ENCODE results near the gene MACC1. TPM values are rescaled to one million over a fixed set of nuclear protein-coding genes. Genes with fewer than 3 reads are reported as not detected.

Gene MACC1
- total and polyA plus RNA-seq, 2 donors (not counting 3 experiments of a cell fraction or from before 2014, with no cell fraction given) = not detected

DNA sequence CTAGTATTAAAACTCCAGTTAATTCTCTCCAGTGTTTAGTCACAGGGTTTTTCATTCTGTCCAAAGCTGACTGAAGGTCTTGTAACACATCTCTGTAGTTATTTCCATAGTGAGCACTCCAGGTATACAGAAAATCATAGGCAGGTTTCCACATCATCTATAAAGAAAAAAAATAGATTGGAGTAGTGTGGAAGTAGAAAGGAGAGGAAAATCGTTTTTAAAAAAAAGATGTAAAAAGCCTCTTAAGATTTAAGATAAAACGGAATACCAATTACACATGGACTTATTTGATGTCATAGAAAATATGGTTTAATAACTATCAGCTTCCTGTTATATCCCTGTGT lies 76.2 kb downstream of the MACC1 start:
- ChIA-PET POLR2A (no interaction called here), CTCF (interaction anchor here (0.7 kb wide), 1 partner anchor 171 kb away, joined by 4 read pairs; no protein-coding TSS in a partner anchor)
- Histone ChIP-seq H3K36me3 (ENCODE audit: control insufficient read depth in 2 of 2, extremely low read depth in 1 of 2, insufficient read depth in 2 of 2, low read length in 2 of 2) (no peaks in the 10 kb centered on the region), H2AFZ (ENCODE audit: low read depth, low read length) (no peak overlapping the region), H3K27me3 (ENCODE audit: control insufficient read depth in 2 of 2, insufficient read depth in 2 of 2, low read length in 2 of 2) (peaks cover 0 to 2% of the 10 kb centered on the region in 2 experiments), H3K9me1 (replicated peaks; ENCODE audit: control insufficient read depth, extremely low read depth, insufficient read depth, low read length) (no peaks in the 10 kb centered on the region), H3K27ac (ENCODE audit: insufficient read depth, low read depth, low read length) (no peak overlapping the region), H3K9ac (replicated peaks; ENCODE audit: extremely low read depth, insufficient read depth, low read length) (no peak overlapping the region), H3K4me3 (replicated peaks in 1 of 3; ENCODE audit: insufficient read depth in 1 of 3, low read depth in 1 of 3, low read length in 3 of 3) (no peak overlapping the region), H3K9me3 (replicated peaks; ENCODE audit: control insufficient read depth, insufficient read depth, low read length) (no peaks in the 10 kb centered on the region), H3K79me2 (ENCODE audit: control insufficient read depth, insufficient read depth, low read length) (no peaks in the 10 kb centered on the region), H3K4me1 (ENCODE audit: control insufficient read depth, extremely low read depth, insufficient read depth, low read length) (no peaks in the 10 kb centered on the region), H4K20me1 (replicated peaks; ENCODE audit: control insufficient read depth, extremely low read depth, insufficient read depth, low read length) (no peaks in the 10 kb centered on the region), H3K4me2 (ENCODE audit: insufficient read depth, low read length) (no peak overlapping the region)
- dilution Hi-C loops (cut with MboI; ENCODE audit: extremely low pct_ligation_motif_present, low sequenced_read_pairs) (no loop called here), intact Hi-C loops (cut with micrococcal nuclease) (no loop called here)
- BruUV-seq (replicated peaks) = no TSS peak
- DNase-seq (ENCODE audit: low read depth, low spot score) (no peak), FAIRE-seq (no peak)
- TF ChIP-seq EZH2 (IDR thresholded peaks at IDR 0.05; ENCODE audit: borderline replicate concordance, low read depth, low read length, severe bottlenecking) (no peak), POLR2A (IDR thresholded peaks at IDR 0.05; ENCODE audit: low read depth, low read length) (no peak), MAX (IDR thresholded peaks at IDR 0.05; ENCODE audit: insufficient read depth, insufficient read length) (no peak), FOS (IDR thresholded peaks at IDR 0.05; ENCODE audit: borderline replicate concordance, insufficient read depth, low read length) (no peak), POLR2AphosphoS5 (IDR thresholded peaks at IDR 0.05; ENCODE audit: insufficient read depth, low read depth, low read length) (no peak), MYC (IDR thresholded peaks at IDR 0.05; ENCODE audit: low read depth, low read length) (no peak), GATA2 (IDR thresholded peaks at IDR 0.05; ENCODE audit: insufficient read depth, insufficient read length, low read depth, low read length) (no peak), JUN (IDR thresholded peaks at IDR 0.05; ENCODE audit: borderline replicate concordance, insufficient read depth, insufficient read length, low read depth) (no peak)
- TF ChIP-seq, protein P1, sequence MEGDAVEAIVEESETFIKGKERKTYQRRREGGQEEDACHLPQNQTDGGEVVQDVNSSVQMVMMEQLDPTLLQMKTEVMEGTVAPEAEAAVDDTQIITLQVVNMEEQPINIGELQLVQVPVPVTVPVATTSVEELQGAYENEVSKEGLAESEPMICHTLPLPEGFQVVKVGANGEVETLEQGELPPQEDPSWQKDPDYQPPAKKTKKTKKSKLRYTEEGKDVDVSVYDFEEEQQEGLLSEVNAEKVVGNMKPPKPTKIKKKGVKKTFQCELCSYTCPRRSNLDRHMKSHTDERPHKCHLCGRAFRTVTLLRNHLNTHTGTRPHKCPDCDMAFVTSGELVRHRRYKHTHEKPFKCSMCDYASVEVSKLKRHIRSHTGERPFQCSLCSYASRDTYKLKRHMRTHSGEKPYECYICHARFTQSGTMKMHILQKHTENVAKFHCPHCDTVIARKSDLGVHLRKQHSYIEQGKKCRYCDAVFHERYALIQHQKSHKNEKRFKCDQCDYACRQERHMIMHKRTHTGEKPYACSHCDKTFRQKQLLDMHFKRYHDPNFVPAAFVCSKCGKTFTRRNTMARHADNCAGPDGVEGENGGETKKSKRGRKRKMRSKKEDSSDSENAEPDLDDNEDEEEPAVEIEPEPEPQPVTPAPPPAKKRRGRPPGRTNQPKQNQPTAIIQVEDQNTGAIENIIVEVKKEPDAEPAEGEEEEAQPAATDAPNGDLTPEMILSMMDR (IDR thresholded peaks at IDR 0.05; ENCODE audit: extremely low read depth in 1 of 2, insufficient read depth in 1 of 2, low read depth in 1 of 2, low read length in 2 of 2) = no peak
